ENCODE measurements around the gene C2.

DNA sequence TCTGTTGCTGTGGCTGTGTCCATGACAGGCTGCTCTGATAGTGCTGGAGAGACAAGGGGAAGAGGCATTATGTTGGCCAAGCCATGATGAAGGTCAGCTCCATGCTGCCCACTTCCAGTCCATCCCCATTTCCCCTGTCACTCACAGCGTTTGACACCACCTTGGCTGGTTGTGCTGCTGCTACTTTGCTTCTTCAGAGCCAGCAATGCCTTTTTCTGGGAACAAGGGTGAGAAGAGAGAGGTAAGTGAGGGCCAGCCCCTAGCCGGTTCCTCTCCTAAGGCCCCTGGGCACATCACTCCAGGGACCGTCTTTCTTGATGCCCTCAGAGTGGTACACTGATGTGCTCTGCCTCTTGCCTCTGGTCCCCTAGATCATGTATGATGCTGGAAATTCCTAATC is 29.3 kb downstream of the C2 start:
- TF ChIP-seq CTCF (conservative IDR thresholded peaks at IDR 0.05), result no peak
- TF ChIP-seq ZFX (IDR thresholded peaks at IDR 0.05), result no peak
